K562 (cell line): Measurements from ENCODE around the gene SEC14L1. TPM values are rescaled to one million over a fixed set of nuclear protein-coding genes. Genes with fewer than 3 reads are reported as not detected.

Experiments used
- ATAC-seq: fragments of 200-7000 bp; cut with Tn5 transposase; 3 replicates; pipeline ENCODE4 v1.9.1; 2020; ENCODE audit warnings: moderate library complexity
- BruUV-seq: library from RNA; stranded (reverse); fragments of 400-500 nt; replicated peaks from 2 replicates; lab custom pipeline; 2021; lab: Mats Ljungman, UMichigan
- CTCF ChIA-PET: fragments of 300-600 bp; formaldehyde crosslinking; extraction: SDS; loops from one replicate; lab custom pipeline; 2021; ENCODE audit warnings: low intra/inter-chr PET ratio; lab: Yijun Ruan, JAX
- POLR2A ChIA-PET: fragments of 300-600, 350-650 bp; sonication (Branson Sonifier 250); formaldehyde crosslinking; extraction: SDS; loops from one replicate; lab custom pipeline; 2021; ENCODE audit warnings: antibody characterized with exemption, inconsistent platforms; lab: Yijun Ruan, JAX
- DNase-seq, 4 experiments: peaks; one replicate each; pipeline versions ENCODE4 v3.0.0 to v3.0.0-alpha.2; 2011 to 2018; ENCODE audit warnings: low spot score in 3 of 4, mixed read lengths in 3 of 4; ENCODE audit errors: extremely low read depth in 1 of 4
- FAIRE-seq: peaks from 2 replicates; lab custom pipeline; 2011; peaks lifted over from hg19 to GRCh38; lab: Jason Lieb, UNC
- H2AFZ ChIP-seq: 2 replicates; pipeline ENCODE4 v1.6.0; 2011; ENCODE audit warnings: low read depth, low read length, control low read depth, inconsistent platforms
- H3K27ac ChIP-seq: fragments of 200-600 bp; 3 replicates; pipeline ENCODE4 v1.8.0; 2011; ENCODE audit warnings: low read depth, mild to moderate bottlenecking, control low read depth, inconsistent platforms, low read length, moderate library complexity, mixed read lengths; ENCODE audit errors: extremely low read depth
- H3K27me3 ChIP-seq, 2 experiments: fragments of 300-600 bp in 1 of 2; 2 replicates in 1 of 2; 3 replicates in 1 of 2; pipeline versions ENCODE4 v1.6.0 to v1.8.0; 2011; ENCODE audit warnings: inconsistent platforms in 2 of 2, low read length in 2 of 2, mild to moderate bottlenecking in 1 of 2, mixed read lengths in 1 of 2, moderate library complexity in 1 of 2; ENCODE audit not compliant: control insufficient read depth in 2 of 2, insufficient read depth in 2 of 2
- H3K36me3 ChIP-seq: fragments of 300-600 bp; 3 replicates; pipeline ENCODE4 v1.8.0; 2011; ENCODE audit warnings: mild to moderate bottlenecking, low read length, inconsistent platforms; ENCODE audit not compliant: control insufficient read depth, insufficient read depth
- H3K4me1 ChIP-seq, 2 experiments: fragments of 200-600 bp in 1 of 2; replicated peaks in 1 of 2; 2 replicates in 1 of 2; 3 replicates in 1 of 2; pipeline versions ENCODE4 v1.5.1 to v1.8.0; 2011; ENCODE audit warnings: inconsistent platforms in 2 of 2, low read length in 2 of 2, mild to moderate bottlenecking in 1 of 2, mixed read lengths in 1 of 2, moderate library complexity in 1 of 2; ENCODE audit not compliant: control insufficient read depth in 2 of 2, insufficient read depth in 2 of 2
- H3K4me2 ChIP-seq: 2 replicates; pipeline ENCODE4 v1.6.1; 2011; ENCODE audit warnings: low read length, control low read depth, inconsistent platforms, mixed read lengths; ENCODE audit not compliant: insufficient read depth
- H3K4me3 ChIP-seq: fragments of 200-600 bp; sonication (generic), shearing (Covaris generic); 2 replicates; pipeline ENCODE4 v1.5.1; 2016; ENCODE audit warnings: control low read depth, inconsistent platforms
- H3K79me2 ChIP-seq: fragments of 200-600 bp; 3 replicates; pipeline ENCODE4 v1.8.0; 2011; ENCODE audit warnings: low read length, inconsistent platforms; ENCODE audit not compliant: control insufficient read depth, insufficient read depth
- H3K9ac ChIP-seq, 2 experiments: 2 replicates each; pipeline versions ENCODE4 v1.6.0 to v1.6.1; 2011; ENCODE audit warnings: low read depth in 2 of 2, low read length in 2 of 2, control low read depth in 1 of 2, inconsistent platforms in 1 of 2, mild to moderate bottlenecking in 1 of 2, mixed read lengths in 1 of 2; ENCODE audit not compliant: insufficient read depth in 1 of 2
- H3K9me1 ChIP-seq: one replicate; pipeline ENCODE4 v1.6.0; 2011; ENCODE audit warnings: inconsistent platforms, mild to moderate bottlenecking, low read length, moderate library complexity; ENCODE audit not compliant: control insufficient read depth, insufficient read depth
- H3K9me3 ChIP-seq: replicated peaks from 2 replicates; pipeline ENCODE4 v1.5.1; 2011; ENCODE audit warnings: low read depth, low read length, inconsistent platforms; ENCODE audit not compliant: control insufficient read depth, insufficient read depth
- H4K20me1 ChIP-seq: replicated peaks from 2 replicates; pipeline ENCODE4 v1.6.1; 2011; ENCODE audit warnings: low read length, inconsistent platforms, mixed read lengths; ENCODE audit not compliant: control insufficient read depth, insufficient read depth
- ARNT ChIP-seq, 2 experiments: fragments of 450-650 bp; IDR thresholded peaks; 2 replicates each; pipeline ENCODE4 v1.6.1; 2016; ENCODE audit warnings: mild to moderate bottlenecking in 1 of 2
- CXXC5 ChIP-seq: fragments of 250-450 bp; sonication (Bioruptor Pico); IDR thresholded peaks from 2 replicates; pipeline ENCODE4 v1.8.0; 2022; ENCODE audit warnings: inconsistent platforms, mild to moderate bottlenecking, moderate library complexity
- DDX20 ChIP-seq: fragments of 450-650 bp; IDR thresholded peaks from 2 replicates; pipeline ENCODE4 v1.6.1; 2016; ENCODE audit warnings: missing genetic modification characterization, low read depth, mild to moderate bottlenecking, missing compliant biosample characterization, moderate library complexity
- GTF3C2 ChIP-seq: IDR thresholded peaks from 3 replicates; pipeline ENCODE4 v1.6.1; 2011; ENCODE audit warnings: borderline replicate concordance, mild to moderate bottlenecking, moderate library complexity; ENCODE audit not compliant: insufficient read length; ENCODE audit errors: extremely low read depth
- HDAC3 ChIP-seq: fragments of 450-650 bp; IDR thresholded peaks from 2 replicates; pipeline ENCODE4 v1.6.1; 2018; ENCODE audit warnings: borderline replicate concordance, mild to moderate bottlenecking, moderate library complexity; ENCODE audit not compliant: partially characterized antibody
- HOXB6 ChIP-seq: fragments of 250-450 bp; sonication (Bioruptor Pico); IDR thresholded peaks from 2 replicates; pipeline ENCODE4 v1.5.1; 2022; ENCODE audit warnings: mild to moderate bottlenecking, borderline replicate concordance
- MCM2 ChIP-seq: fragments of 450-650 bp; IDR thresholded peaks from 2 replicates; pipeline ENCODE4 v1.6.1; 2017; ENCODE audit warnings: low read depth, mild to moderate bottlenecking
- POLR2AphosphoS5 ChIP-seq: IDR thresholded peaks from 2 replicates; pipeline ENCODE4 v1.6.1; 2011; ENCODE audit warnings: mild to moderate bottlenecking, low read depth, low read length, moderate library complexity; ENCODE audit not compliant: control insufficient read depth, insufficient read depth
- SMARCB1 ChIP-seq: IDR thresholded peaks from 2 replicates; pipeline ENCODE4 v1.6.1; 2011; ENCODE audit warnings: improper control_type of control experiment, low read depth; ENCODE audit not compliant: insufficient read length
- TRIM25 ChIP-seq: fragments of 450-650 bp; IDR thresholded peaks from 2 replicates; pipeline ENCODE4 v1.7.0; 2016; ENCODE audit warnings: borderline replicate concordance
- XRCC5 ChIP-seq: fragments of 200-400 bp; formaldehyde crosslinking; IDR thresholded peaks from 2 replicates; pipeline ENCODE4 v1.6.1; 2017; ENCODE audit warnings: low read depth, mild to moderate bottlenecking, low read length
- ZC3H4 ChIP-seq: sonication (generic); formaldehyde crosslinking; IDR thresholded peaks from 2 replicates; pipeline ENCODE4 v1.9.0; 2021; ENCODE audit warnings: missing genetic modification reagents, borderline replicate concordance
- ZNF449 ChIP-seq: fragments of 250-450 bp; sonication (Bioruptor Pico); IDR thresholded peaks from 2 replicates; pipeline ENCODE4 v1.8.0; 2022; ENCODE audit warnings: moderate library complexity, mild to moderate bottlenecking, inconsistent platforms
- WGBS: fragments of 100-300 bp; shearing (Covaris generic); methylation state at CpG from one replicate; pipeline ENCODE4 v1.1.6; 2016; ENCODE audit warnings: low coverage, mixed read lengths; ENCODE audit not compliant: insufficient coverage; ENCODE audit errors: missing lambda C conversion rate; 5-methylcytosine and 5-hydroxymethylcytosine counted together
- in situ Hi-C: fragments of 300-500 bp; cut with MboI; formaldehyde crosslinking; loops from 4 replicates; pipeline ENCODE4 v1.15.0; 2018; ENCODE audit warnings: inconsistent platforms, mixed read lengths
- intact Hi-C: fragments of 100-400 bp; cut with micrococcal nuclease; formaldehyde crosslinking; loops from 2 replicates; pipeline ENCODE4 v1.14.2; 2022
- polyA plus RNA-seq, 8 experiments: library from polyadenylated mRNA; depleted of rRNA in 4 of 8; stranded (reverse) in 5 of 8; unstranded in 3 of 8; fragments of >200 nt; fragmentation: Nextera tagmentation in 2 of 8; fragmentation: Illumina TruSeq in 1 of 8; extraction: Ambion mirVana in 2 of 8; extraction: Trizol in 1 of 8; gene quantifications; 2 replicates each; pipeline versions ENCODE4 v1.2.1 to v1.2.3, GENCODE V29; 2011 to 2014; ENCODE audit warnings: inconsistent platforms in 1 of 8, missing spikeins in 1 of 8
- total RNA-seq, 7 experiments: library from RNA; depleted of rRNA in 6 of 7; stranded (reverse); fragments of >200 nt in 6 of 7; fragmentation: Illumina TruSeq in 2 of 7; extraction: Trizol in 2 of 7; gene quantifications; 2 replicates each; pipeline versions ENCODE4 v1.2.1 to v1.2.3, GENCODE V29; 2011 to 2021; ENCODE audit warnings: low replicate concordance in 1 of 7
- TF ChIP-seq, protein P1 (sequence below): fragments of 450-650 bp; formaldehyde crosslinking; IDR thresholded peaks from 2 replicates; pipeline ENCODE4 v1.4.0; 2020; ENCODE audit warnings: mild to moderate bottlenecking

SEC14L1 gene
- total and polyA plus RNA-seq, 9 of the 15 experiments (the other 6 are each of a cell fraction or from before 2014, with no cell fraction given): 3.1 to 39.7 (median 15.2) TPM

DNA sequence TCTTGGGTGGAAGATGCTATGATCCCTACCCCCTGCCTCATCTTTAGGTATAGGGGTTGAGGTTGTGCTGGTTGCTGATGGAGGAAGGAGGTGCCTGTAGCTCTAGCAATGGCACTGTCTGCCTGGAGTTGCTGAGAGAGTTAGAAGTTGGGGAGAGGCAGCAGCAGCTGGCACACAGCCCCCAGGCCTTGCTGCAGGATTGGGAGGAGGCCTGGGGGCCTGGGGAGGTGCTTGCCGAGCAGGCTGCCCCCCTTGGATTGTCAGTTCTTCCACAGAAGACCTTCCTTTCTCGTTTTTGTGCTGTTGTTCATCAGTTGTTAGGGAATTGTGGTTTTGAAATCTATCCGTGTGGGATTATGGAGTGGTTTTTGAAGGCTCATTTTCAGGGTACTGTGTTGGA lies 52.9 kb downstream of the SEC14L1 start:
- no peaks in the 10 kb centered on the region for H4K20me1 ChIP-seq
- no peak for FAIRE-seq
- no peaks in the 10 kb centered on the region for H3K9me3 ChIP-seq
- DNase-seq: no peak
- H2AFZ ChIP-seq: no peak overlapping the region
- H3K79me2 ChIP-seq: peaks cover 10% of the 10 kb centered on the region; the same call in 2 of the 3 replicates
- TF ChIP-seq, protein P1, sequence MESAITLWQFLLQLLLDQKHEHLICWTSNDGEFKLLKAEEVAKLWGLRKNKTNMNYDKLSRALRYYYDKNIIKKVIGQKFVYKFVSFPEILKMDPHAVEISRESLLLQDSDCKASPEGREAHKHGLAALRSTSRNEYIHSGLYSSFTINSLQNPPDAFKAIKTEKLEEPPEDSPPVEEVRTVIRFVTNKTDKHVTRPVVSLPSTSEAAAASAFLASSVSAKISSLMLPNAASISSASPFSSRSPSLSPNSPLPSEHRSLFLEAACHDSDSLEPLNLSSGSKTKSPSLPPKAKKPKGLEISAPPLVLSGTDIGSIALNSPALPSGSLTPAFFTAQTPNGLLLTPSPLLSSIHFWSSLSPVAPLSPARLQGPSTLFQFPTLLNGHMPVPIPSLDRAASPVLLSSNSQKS (CRISPR knock-in tag): no peak
- TF ChIP-seq TRIM25 (no peak), POLR2AphosphoS5 (no peak), DDX20 (tag) (no peak), ARNT (IDR thresholded peaks at IDR 0.05) (no peak), GTF3C2 (no peak), ZNF449 (CRISPR knock-in tag) (no peak), HOXB6 (CRISPR knock-in tag) (no peak), HDAC3 (no peak), CXXC5 (CRISPR knock-in tag) (no peak), XRCC5 (no peak), ZC3H4 (no peak), MCM2 (no peak), SMARCB1 (no peak)
- WGBS: 51% methylated on average over 3 of the region's 3 CpGs
- H3K27me3 ChIP-seq: no peaks in the 10 kb centered on the region
- H3K4me1 ChIP-seq: no peaks in the 10 kb centered on the region
- in situ Hi-C loops: no loop called here
- peaks cover 65% of the 10 kb centered on the region for H3K36me3 ChIP-seq
- intact Hi-C loops: no loop called here
- H3K27ac ChIP-seq: no peak overlapping the region
- CTCF ChIA-PET: no interaction called here
- no peak overlapping the region for H3K4me3 ChIP-seq
- no peaks in the 10 kb centered on the region for H3K9me1 ChIP-seq
- no peak overlapping the region for H3K4me2 ChIP-seq
- ATAC-seq: no peak
- no TSS peak for BruUV-seq
- POLR2A ChIA-PET: no interaction called here
- peak overlapping the region in 1 of 2 experiments; percentile 62; a peak in 1 of 4 replicates for H3K9ac ChIP-seq
